Fibroblast of lung (primary cell): Measurements from ENCODE around the gene CYTH4.

Experiments
- CTCF ChIP-seq, 2 donors: IDR thresholded peaks in 1 of 2; conservative IDR thresholded peaks in 1 of 2; 1 replicate in 1 of 2; 2 replicates in 1 of 2; pipeline ENCODE4 v1.5.1; 2011 to 2012; ENCODE audit warnings: low read length in 2 of 2, control low read depth in 1 of 2, inconsistent platforms in 1 of 2, low read depth in 1 of 2, mild to moderate bottlenecking in 1 of 2
- EZH2 ChIP-seq: IDR thresholded peaks from 2 replicates; pipeline ENCODE4 v1.5.1; 2012; ENCODE audit warnings: low read length, control low read depth, mild to moderate bottlenecking; ENCODE audit errors: missing control alignments

- TF ChIP-seq CTCF (conservative IDR thresholded peaks at IDR 0.05 in 1 of 2, IDR thresholded peaks at IDR 0.05 in 1 of 2; ENCODE audit: low read depth in 1 of 2, low read length in 2 of 2), result no peak
- no peak for TF ChIP-seq EZH2
Measured at GRCh38 chr22:37249986-37250385, 32.3 kb upstream of the CYTH4 start.
